Measurements from ENCODE around the gene PPM1F. TPM values are rescaled to one million over a fixed set of nuclear protein-coding genes. Genes with fewer than 3 reads are reported as not detected.
"Not testable (repeated sequence)": the region's sequence is repeated elsewhere in the genome, so short reads cannot be mapped to it uniquely, and the experiment has no call there.

PPM1F gene
- total RNA-seq, 1 donor from 2014 or later = 49.8 TPM

GRCh38 chr22:21904250-21904789 is 48.3 kb downstream of the PPM1F start:
- no peak for DNase-seq (ENCODE audit: low read depth, low spot score)
- H3K27me3 Mint-ChIP-seq (ENCODE audit: low read depth) = no peaks in the 10 kb centered on the region
- no peaks in the 10 kb centered on the region for H3K9me3 Mint-ChIP-seq
- H3K4me3 Mint-ChIP-seq = no peak overlapping the region
- H3K4me1 Mint-ChIP-seq = peaks cover 5% of the 10 kb centered on the region
- no peak for TF ChIP-seq CTCF (conservative IDR thresholded peaks at IDR 0.05)
- H3K36me3 Mint-ChIP-seq (ENCODE audit: low read depth) = no peaks in the 10 kb centered on the region
- H3K27ac Mint-ChIP-seq (ENCODE audit: unreplicated experiment) = no peak overlapping the region

GRCh38 chr22:21903283-21903682 is 49.4 kb downstream of the PPM1F start:
- no peak for DNase-seq (ENCODE audit: low read depth, low spot score)
- TF ChIP-seq CTCF (conservative IDR thresholded peaks at IDR 0.05) = no peak
- Mint-ChIP-seq H3K27me3 (ENCODE audit: low read depth) (no peaks in the 10 kb centered on the region), H3K36me3 (ENCODE audit: low read depth) (no peaks in the 10 kb centered on the region), H3K27ac (ENCODE audit: unreplicated experiment) (no peak overlapping the region), H3K4me3 (no peak overlapping the region), H3K9me3 (no peaks in the 10 kb centered on the region), H3K4me1 (peaks cover 5% of the 10 kb centered on the region)

- H3K4me3 Mint-ChIP-seq = no peak overlapping the region
Observed at GRCh38 chr22:21902296-21903087, 50.2 kb downstream of the PPM1F start.

GRCh38 chr22:21898354-21898896 is 54.2 kb downstream of the PPM1F start:
- no peaks in the 10 kb centered on the region for H3K9me3 Mint-ChIP-seq
- H3K27me3 Mint-ChIP-seq (ENCODE audit: low read depth) = no peaks in the 10 kb centered on the region
- no peaks in the 10 kb centered on the region for H3K36me3 Mint-ChIP-seq (ENCODE audit: low read depth)
- H3K4me3 Mint-ChIP-seq = no peak overlapping the region
- no peak for TF ChIP-seq CTCF (conservative IDR thresholded peaks at IDR 0.05)
- no peak for DNase-seq (ENCODE audit: low read depth, low spot score)
- H3K4me1 Mint-ChIP-seq = no peaks in the 10 kb centered on the region
- no peak overlapping the region for H3K27ac Mint-ChIP-seq (ENCODE audit: unreplicated experiment)

More at GRCh38 chr22:21902296-21903087, 50.2 kb downstream of the PPM1F start:
- Mint-ChIP-seq H3K27me3 (ENCODE audit: low read depth) (no peaks in the 10 kb centered on the region), H3K36me3 (ENCODE audit: low read depth) (no peaks in the 10 kb centered on the region), H3K27ac (ENCODE audit: unreplicated experiment) (no peak overlapping the region), H3K9me3 (no peaks in the 10 kb centered on the region), H3K4me1 (peaks cover 5% of the 10 kb centered on the region)
- DNase-seq (ENCODE audit: low read depth, low spot score) = no peak
- no peak for TF ChIP-seq CTCF (conservative IDR thresholded peaks at IDR 0.05)

DNA sequence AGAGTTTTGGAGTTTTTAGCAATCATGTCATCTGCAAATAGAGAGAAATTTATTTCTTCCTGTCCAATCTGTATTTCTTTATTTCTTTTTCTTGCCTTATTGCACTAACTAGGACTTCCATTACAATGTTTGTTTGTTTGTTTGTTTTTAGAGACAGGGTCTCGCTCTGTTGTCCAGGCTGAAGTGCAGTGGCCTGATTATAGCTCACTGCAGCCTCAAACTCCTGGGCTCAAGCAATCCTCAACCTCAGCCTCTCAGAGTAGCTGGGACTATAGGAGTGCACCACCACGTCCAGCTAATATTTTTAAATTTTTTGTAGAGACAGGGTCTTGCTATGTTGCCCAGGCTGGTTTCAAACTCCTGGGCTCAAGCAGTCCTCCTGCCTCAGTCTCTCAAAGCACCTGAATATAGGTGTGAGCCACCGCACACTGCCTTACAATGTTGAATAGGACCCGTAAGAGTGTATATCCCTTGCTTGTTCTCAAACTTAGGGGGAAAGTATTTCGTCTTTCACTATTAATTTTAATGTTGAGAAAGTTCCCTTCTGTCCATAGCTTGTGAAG is 55.6 kb downstream of the PPM1F start:
- no peak overlapping the region for H3K4me3 Mint-ChIP-seq
- DNase-seq (ENCODE audit: low read depth, low spot score) = no peak
- no peaks in the 10 kb centered on the region for H3K27me3 Mint-ChIP-seq (ENCODE audit: low read depth)
- no peaks in the 10 kb centered on the region for H3K36me3 Mint-ChIP-seq (ENCODE audit: low read depth)
- H3K4me1 Mint-ChIP-seq = no peaks in the 10 kb centered on the region
- H3K9me3 Mint-ChIP-seq = no peaks in the 10 kb centered on the region
- no peak overlapping the region for H3K27ac Mint-ChIP-seq (ENCODE audit: unreplicated experiment)
- no peak for TF ChIP-seq CTCF (conservative IDR thresholded peaks at IDR 0.05)

GRCh38 chr22:21896275-21896674 is 56.4 kb downstream of the PPM1F start:
- H3K36me3 Mint-ChIP-seq (ENCODE audit: low read depth); DNase-seq (ENCODE audit: low read depth, low spot score); H3K9me3 Mint-ChIP-seq; H3K27me3 Mint-ChIP-seq (ENCODE audit: low read depth); H3K4me3 Mint-ChIP-seq; H3K27ac Mint-ChIP-seq (ENCODE audit: unreplicated experiment); H3K4me1 Mint-ChIP-seq: not testable (repeated sequence)
